Activated CD4-positive, alpha-beta T cell treated with anti-CD3 and anti-CD28 coated beads, Interleukin-2, amount 10 ng/mL, durations not matched to agents 7 days and 5 days (primary cell): ENCODE measurements around the gene MEGF6. TPM values are rescaled to one million over a fixed set of nuclear protein-coding genes. Genes with fewer than 3 reads are reported as not detected.

Experiments
- CTCF ChIA-PET: fragments of 350-600 bp; sonication (Branson Sonifier 250); formaldehyde crosslinking; loops from one replicate; lab custom pipeline; 2021; ENCODE audit warnings: antibody characterized with exemption; lab: Charles Lee
- POLR2A ChIA-PET: fragments of 350-600 bp; sonication (Branson Sonifier 250); formaldehyde crosslinking; loops from one replicate; lab custom pipeline; 2021; ENCODE audit warnings: antibody characterized with exemption; lab: Charles Lee
- DNase-seq: peaks from one replicate; pipeline ENCODE4 v3.0.0-alpha.2; 2020
- H3K27ac Mint-ChIP-seq: one replicate; pipeline ENCODE4 v1.8.0; 2021; ENCODE audit warnings: mild to moderate bottlenecking, moderate library complexity, mixed read lengths
- H3K27me3 Mint-ChIP-seq: one replicate; pipeline ENCODE4 v1.8.0; 2021; ENCODE audit warnings: mixed read lengths
- H3K36me3 Mint-ChIP-seq: one replicate; pipeline ENCODE4 v1.8.0; 2021; ENCODE audit warnings: low read depth, mixed read lengths
- H3K4me1 Mint-ChIP-seq: one replicate; pipeline ENCODE4 v1.8.0; 2021; ENCODE audit warnings: mixed read lengths
- H3K4me3 Mint-ChIP-seq: one replicate; pipeline ENCODE4 v1.8.0; 2021; ENCODE audit warnings: mild to moderate bottlenecking, moderate library complexity, mixed read lengths
- H3K9me3 Mint-ChIP-seq: one replicate; pipeline ENCODE4 v1.8.0; 2021; ENCODE audit warnings: mixed read lengths
- total RNA-seq, 2 experiments: library from RNA; stranded (reverse); gene quantifications; one replicate each; pipeline ENCODE4 v1.2.3, GENCODE V29; 2021

MEGF6 gene
- total RNA-seq, 2 experiments from 2014 or later, result 20.7 to 26.6 TPM

GRCh38 chr1:3510136-3510955 is 101.0 kb downstream of the MEGF6 start:
- no peaks in the 10 kb centered on the region for H3K4me1 Mint-ChIP-seq
- no peaks in the 10 kb centered on the region for H3K27me3 Mint-ChIP-seq
- no peaks in the 10 kb centered on the region for H3K36me3 Mint-ChIP-seq
- no peak overlapping the region for H3K4me3 Mint-ChIP-seq
- no peaks in the 10 kb centered on the region for H3K9me3 Mint-ChIP-seq
- DNase-seq, result no peak
- POLR2A ChIA-PET, result no interaction called here
- CTCF ChIA-PET, result no interaction called here
- no peak overlapping the region for H3K27ac Mint-ChIP-seq

GRCh38 chr1:3509721-3510120 is 101.6 kb downstream of the MEGF6 start:
- Mint-ChIP-seq H3K9me3 (no peaks in the 10 kb centered on the region), H3K4me1 (no peaks in the 10 kb centered on the region), H3K27me3 (no peaks in the 10 kb centered on the region), H3K4me3 (no peak overlapping the region), H3K36me3 (no peaks in the 10 kb centered on the region), H3K27ac (no peak overlapping the region)
- ChIA-PET CTCF (no interaction called here), POLR2A (no interaction called here)
- DNase-seq, result no peak

- no peak overlapping the region for H3K27ac Mint-ChIP-seq
- H3K4me3 Mint-ChIP-seq, result no peak overlapping the region
- no peak for DNase-seq
- ChIA-PET POLR2A (interaction anchor here (0.6 kb wide), 1 partner anchor 22 kb away, joined by 3 read pairs; no protein-coding TSS in a partner anchor), CTCF (no interaction called here)
- H3K27me3 Mint-ChIP-seq, result no peaks in the 10 kb centered on the region
- H3K4me1 Mint-ChIP-seq, result no peaks in the 10 kb centered on the region
- no peaks in the 10 kb centered on the region for H3K36me3 Mint-ChIP-seq
- H3K9me3 Mint-ChIP-seq, result no peaks in the 10 kb centered on the region
Measured at GRCh38 chr1:3508757-3509415, 102.4 kb downstream of the MEGF6 start.

GRCh38 chr1:3507636-3508275 is 103.6 kb downstream of the MEGF6 start:
- Mint-ChIP-seq H3K9me3 (no peaks in the 10 kb centered on the region), H3K4me3 (no peak overlapping the region), H3K4me1 (no peaks in the 10 kb centered on the region), H3K27ac (peak overlapping the region; percentile 36), H3K27me3 (no peaks in the 10 kb centered on the region), H3K36me3 (no peaks in the 10 kb centered on the region)
- POLR2A ChIA-PET, result no interaction called here
- CTCF ChIA-PET, result no interaction called here
- no peak for DNase-seq

- CTCF ChIA-PET, result no interaction called here
Measured at GRCh38 chr1:3506943-3507342, 104.4 kb downstream of the MEGF6 start.

GRCh38 chr1:3506041-3506440 is 105.3 kb downstream of the MEGF6 start:
- CTCF ChIA-PET, result no interaction called here
- H3K9me3 Mint-ChIP-seq, result no peaks in the 10 kb centered on the region

More at GRCh38 chr1:3506943-3507342, 104.4 kb downstream of the MEGF6 start:
- no peaks in the 10 kb centered on the region for H3K4me1 Mint-ChIP-seq
- no peak overlapping the region for H3K27ac Mint-ChIP-seq
- no peak overlapping the region for H3K4me3 Mint-ChIP-seq
- DNase-seq, result no peak
- POLR2A ChIA-PET, result no interaction called here
- H3K27me3 Mint-ChIP-seq, result no peaks in the 10 kb centered on the region
- no peaks in the 10 kb centered on the region for H3K9me3 Mint-ChIP-seq
- no peaks in the 10 kb centered on the region for H3K36me3 Mint-ChIP-seq

GRCh38 chr1:3505161-3505560 is 106.1 kb downstream of the MEGF6 start:
- H3K27ac Mint-ChIP-seq, result no peak overlapping the region
- H3K4me1 Mint-ChIP-seq, result no peaks in the 10 kb centered on the region
- no peaks in the 10 kb centered on the region for H3K27me3 Mint-ChIP-seq
- H3K4me3 Mint-ChIP-seq, result no peak overlapping the region
- no peak for DNase-seq
- H3K9me3 Mint-ChIP-seq, result no peaks in the 10 kb centered on the region
- ChIA-PET CTCF (no interaction called here), POLR2A (no interaction called here)
- H3K36me3 Mint-ChIP-seq, result no peaks in the 10 kb centered on the region

More at GRCh38 chr1:3506041-3506440, 105.3 kb downstream of the MEGF6 start:
- DNase-seq, result no peak
- Mint-ChIP-seq H3K4me3 (no peak overlapping the region), H3K4me1 (no peaks in the 10 kb centered on the region), H3K36me3 (no peaks in the 10 kb centered on the region), H3K27me3 (no peaks in the 10 kb centered on the region), H3K27ac (no peak overlapping the region)
- POLR2A ChIA-PET, result no interaction called here

- Mint-ChIP-seq H3K36me3 (no peaks in the 10 kb centered on the region), H3K9me3 (no peaks in the 10 kb centered on the region)
Measured at GRCh38 chr1:3504822-3505153, 106.5 kb downstream of the MEGF6 start.

GRCh38 chr1:3504151-3504821 is 107.0 kb downstream of the MEGF6 start:
- Mint-ChIP-seq H3K36me3 (no peaks in the 10 kb centered on the region), H3K4me3 (no peak overlapping the region), H3K4me1 (no peaks in the 10 kb centered on the region), H3K9me3 (no peaks in the 10 kb centered on the region), H3K27ac (no peak overlapping the region), H3K27me3 (no peaks in the 10 kb centered on the region)
- ChIA-PET POLR2A (no interaction called here), CTCF (no interaction called here)
- DNase-seq, result no peak

More at GRCh38 chr1:3504822-3505153, 106.5 kb downstream of the MEGF6 start:
- no peaks in the 10 kb centered on the region for H3K4me1 Mint-ChIP-seq
- DNase-seq, result no peak
- no peak overlapping the region for H3K4me3 Mint-ChIP-seq
- ChIA-PET POLR2A (no interaction called here), CTCF (no interaction called here)
- H3K27ac Mint-ChIP-seq, result no peak overlapping the region
- no peaks in the 10 kb centered on the region for H3K27me3 Mint-ChIP-seq

GRCh38 chr1:3503525-3503886 is 107.8 kb downstream of the MEGF6 start:
- Mint-ChIP-seq H3K4me3 (no peak overlapping the region), H3K4me1 (no peaks in the 10 kb centered on the region), H3K27ac (no peak overlapping the region), H3K9me3 (no peaks in the 10 kb centered on the region), H3K27me3 (no peaks in the 10 kb centered on the region), H3K36me3 (no peaks in the 10 kb centered on the region)
- CTCF ChIA-PET, result no interaction called here
- POLR2A ChIA-PET, result no interaction called here
- no peak for DNase-seq

GRCh38 chr1:3502641-3503524 is 108.4 kb downstream of the MEGF6 start:
- no peaks in the 10 kb centered on the region for H3K4me1 Mint-ChIP-seq
- H3K4me3 Mint-ChIP-seq, result no peak overlapping the region
- no peaks in the 10 kb centered on the region for H3K27me3 Mint-ChIP-seq
- ChIA-PET POLR2A (no interaction called here), CTCF (no interaction called here)
- no peaks in the 10 kb centered on the region for H3K36me3 Mint-ChIP-seq
- H3K27ac Mint-ChIP-seq, result no peak overlapping the region
- no peaks in the 10 kb centered on the region for H3K9me3 Mint-ChIP-seq
- no peak for DNase-seq
